K562 (cell line): ENCODE results near the gene ENOSF1. TPM values are rescaled to one million over a fixed set of nuclear protein-coding genes. Genes with fewer than 3 reads are reported as not detected.

ENCODE experiments used
- ATAC-seq: fragments of 200-7000 bp; cut with Tn5 transposase; 3 replicates; pipeline ENCODE4 v1.9.1; 2020; ENCODE audit warnings: moderate library complexity
- BruUV-seq: library from RNA; stranded (reverse); fragments of 400-500 nt; replicated peaks from 2 replicates; lab custom pipeline; 2021; lab: Mats Ljungman, UMichigan
- CTCF ChIA-PET: fragments of 300-600 bp; formaldehyde crosslinking; extraction: SDS; loops from one replicate; lab custom pipeline; 2021; ENCODE audit warnings: low intra/inter-chr PET ratio; lab: Yijun Ruan, JAX
- POLR2A ChIA-PET: fragments of 300-600, 350-650 bp; sonication (Branson Sonifier 250); formaldehyde crosslinking; extraction: SDS; loops from one replicate; lab custom pipeline; 2021; ENCODE audit warnings: antibody characterized with exemption, inconsistent platforms; lab: Yijun Ruan, JAX
- DNase-seq, 4 experiments: peaks; one replicate each; pipeline versions ENCODE4 v3.0.0 to v3.0.0-alpha.2; 2011 to 2018; ENCODE audit warnings: low spot score in 3 of 4, mixed read lengths in 3 of 4; ENCODE audit errors: extremely low read depth in 1 of 4
- FAIRE-seq: peaks from 2 replicates; lab custom pipeline; 2011; peaks lifted over from hg19 to GRCh38; lab: Jason Lieb, UNC
- H2AFZ ChIP-seq: 2 replicates; pipeline ENCODE4 v1.6.0; 2011; ENCODE audit warnings: low read depth, low read length, control low read depth, inconsistent platforms
- H3K27ac ChIP-seq: fragments of 200-600 bp; 3 replicates; pipeline ENCODE4 v1.8.0; 2011; ENCODE audit warnings: low read depth, mild to moderate bottlenecking, control low read depth, inconsistent platforms, low read length, moderate library complexity, mixed read lengths; ENCODE audit errors: extremely low read depth
- H3K27me3 ChIP-seq, 2 experiments: fragments of 300-600 bp in 1 of 2; 2 replicates in 1 of 2; 3 replicates in 1 of 2; pipeline versions ENCODE4 v1.6.0 to v1.8.0; 2011; ENCODE audit warnings: inconsistent platforms in 2 of 2, low read length in 2 of 2, mild to moderate bottlenecking in 1 of 2, mixed read lengths in 1 of 2, moderate library complexity in 1 of 2; ENCODE audit not compliant: control insufficient read depth in 2 of 2, insufficient read depth in 2 of 2
- H3K36me3 ChIP-seq: fragments of 300-600 bp; 3 replicates; pipeline ENCODE4 v1.8.0; 2011; ENCODE audit warnings: mild to moderate bottlenecking, low read length, inconsistent platforms; ENCODE audit not compliant: control insufficient read depth, insufficient read depth
- H3K4me1 ChIP-seq, 2 experiments: fragments of 200-600 bp in 1 of 2; replicated peaks in 1 of 2; 2 replicates in 1 of 2; 3 replicates in 1 of 2; pipeline versions ENCODE4 v1.5.1 to v1.8.0; 2011; ENCODE audit warnings: inconsistent platforms in 2 of 2, low read length in 2 of 2, mild to moderate bottlenecking in 1 of 2, mixed read lengths in 1 of 2, moderate library complexity in 1 of 2; ENCODE audit not compliant: control insufficient read depth in 2 of 2, insufficient read depth in 2 of 2
- H3K4me2 ChIP-seq: 2 replicates; pipeline ENCODE4 v1.6.1; 2011; ENCODE audit warnings: low read length, control low read depth, inconsistent platforms, mixed read lengths; ENCODE audit not compliant: insufficient read depth
- H3K4me3 ChIP-seq: fragments of 200-600 bp; sonication (generic), shearing (Covaris generic); 2 replicates; pipeline ENCODE4 v1.5.1; 2016; ENCODE audit warnings: control low read depth, inconsistent platforms
- H3K79me2 ChIP-seq: fragments of 200-600 bp; 3 replicates; pipeline ENCODE4 v1.8.0; 2011; ENCODE audit warnings: low read length, inconsistent platforms; ENCODE audit not compliant: control insufficient read depth, insufficient read depth
- H3K9ac ChIP-seq, 2 experiments: 2 replicates each; pipeline versions ENCODE4 v1.6.0 to v1.6.1; 2011; ENCODE audit warnings: low read depth in 2 of 2, low read length in 2 of 2, control low read depth in 1 of 2, inconsistent platforms in 1 of 2, mild to moderate bottlenecking in 1 of 2, mixed read lengths in 1 of 2; ENCODE audit not compliant: insufficient read depth in 1 of 2
- H3K9me1 ChIP-seq: one replicate; pipeline ENCODE4 v1.6.0; 2011; ENCODE audit warnings: inconsistent platforms, mild to moderate bottlenecking, low read length, moderate library complexity; ENCODE audit not compliant: control insufficient read depth, insufficient read depth
- H3K9me3 ChIP-seq: replicated peaks from 2 replicates; pipeline ENCODE4 v1.5.1; 2011; ENCODE audit warnings: low read depth, low read length, inconsistent platforms; ENCODE audit not compliant: control insufficient read depth, insufficient read depth
- H4K20me1 ChIP-seq: replicated peaks from 2 replicates; pipeline ENCODE4 v1.6.1; 2011; ENCODE audit warnings: low read length, inconsistent platforms, mixed read lengths; ENCODE audit not compliant: control insufficient read depth, insufficient read depth
- CEBPB ChIP-seq: fragments of 450-650 bp; IDR thresholded peaks from 2 replicates; pipeline ENCODE4 v1.6.1; 2016; ENCODE audit warnings: missing genetic modification characterization, missing compliant biosample characterization
- CREBBP ChIP-seq: IDR thresholded peaks from one replicate; pipeline ENCODE4 v1.6.1; 2012; ENCODE audit warnings: low read depth, mild to moderate bottlenecking, control low read depth, inconsistent platforms, low read length
- ELF1 ChIP-seq: fragments of 200-800 bp; sonication (Bioruptor generic); IDR thresholded peaks from 2 replicates; pipeline ENCODE4 v1.6.1; 2016; ENCODE audit warnings: missing genetic modification characterization, missing compliant biosample characterization
- FIP1L1 ChIP-seq: fragments of 200-400 bp; formaldehyde crosslinking; IDR thresholded peaks from 2 replicates; pipeline ENCODE4 v1.6.1; 2018; ENCODE audit warnings: mild to moderate bottlenecking, low read depth, low read length; ENCODE audit not compliant: poor library complexity, severe bottlenecking
- GABPB2 ChIP-seq: fragments of 250-450 bp; sonication (Bioruptor Pico); conservative IDR thresholded peaks from 2 replicates; pipeline ENCODE4 v1.5.1; 2021; ENCODE audit warnings: mild to moderate bottlenecking
- HCFC1 ChIP-seq: IDR thresholded peaks from 2 replicates; pipeline ENCODE4 v1.6.1; 2012; ENCODE audit warnings: low read depth, low read length, improper control_type of control experiment
- HMG20A ChIP-seq: fragments of 450-650 bp; formaldehyde crosslinking; conservative IDR thresholded peaks from 2 replicates; pipeline ENCODE4 v1.4.0; 2020; ENCODE audit warnings: mild to moderate bottlenecking, mixed read lengths
- JUND ChIP-seq, 2 experiments: IDR thresholded peaks; 2 replicates in 1 of 2; 3 replicates in 1 of 2; pipeline ENCODE4 v1.6.1; 2011; ENCODE audit warnings: borderline replicate concordance in 2 of 2, low read depth in 2 of 2, low read length in 2 of 2, improper control_type of control experiment in 1 of 2, missing biosample characterization in 1 of 2, missing genetic modification characterization in 1 of 2, missing genetic modification reagents in 1 of 2
- MTA3 ChIP-seq: fragments of 450-650 bp; formaldehyde crosslinking; IDR thresholded peaks from 2 replicates; pipeline ENCODE4 v1.6.1; 2017; ENCODE audit warnings: mild to moderate bottlenecking, borderline replicate concordance
- TCF7L2 ChIP-seq: fragments of 150-350 bp; IDR thresholded peaks from 2 replicates; pipeline ENCODE4 v1.6.1; 2016; ENCODE audit warnings: low read depth, mild to moderate bottlenecking, low read length, moderate library complexity
- ZNF174 ChIP-seq: fragments of 250-450 bp; sonication (Bioruptor Pico); IDR thresholded peaks from 2 replicates; pipeline ENCODE4 v1.4.0; 2020; ENCODE audit warnings: mild to moderate bottlenecking
- ZNF212 ChIP-seq: fragments of 450-650 bp; formaldehyde crosslinking; IDR thresholded peaks from 2 replicates; pipeline ENCODE4 v1.4.0; 2020; ENCODE audit warnings: mild to moderate bottlenecking
- ZNF224 ChIP-seq: sonication (generic); formaldehyde crosslinking; IDR thresholded peaks from 2 replicates; pipeline ENCODE4 v1.8.0; 2022; ENCODE audit warnings: mild to moderate bottlenecking, missing genetic modification reagents
- ZNF324 ChIP-seq: fragments of 250-450 bp; sonication (Bioruptor Pico); IDR thresholded peaks from 2 replicates; pipeline ENCODE4 v1.4.0; 2020; ENCODE audit warnings: mild to moderate bottlenecking
- ZNF766 ChIP-seq: fragments of 200-800 bp; sonication (Bioruptor generic); conservative IDR thresholded peaks from 2 replicates; pipeline ENCODE4 v1.6.1; 2016; ENCODE audit warnings: missing genetic modification characterization, missing compliant biosample characterization
- ZNF77 ChIP-seq: fragments of 250-450 bp; sonication (Bioruptor Pico); IDR thresholded peaks from 2 replicates; pipeline ENCODE4 v1.5.0; 2020
- ZSCAN29 ChIP-seq: fragments of 450-650 bp; IDR thresholded peaks from 2 replicates; pipeline ENCODE4 v1.6.1; 2017
- WGBS: fragments of 100-300 bp; shearing (Covaris generic); methylation state at CpG from one replicate; pipeline ENCODE4 v1.1.6; 2016; ENCODE audit warnings: low coverage, mixed read lengths; ENCODE audit not compliant: insufficient coverage; ENCODE audit errors: missing lambda C conversion rate; 5-methylcytosine and 5-hydroxymethylcytosine counted together
- in situ Hi-C: fragments of 300-500 bp; cut with MboI; formaldehyde crosslinking; loops from 4 replicates; pipeline ENCODE4 v1.15.0; 2018; ENCODE audit warnings: inconsistent platforms, mixed read lengths
- intact Hi-C: fragments of 100-400 bp; cut with micrococcal nuclease; formaldehyde crosslinking; loops from 2 replicates; pipeline ENCODE4 v1.14.2; 2022
- polyA plus RNA-seq, 8 experiments: library from polyadenylated mRNA; depleted of rRNA in 4 of 8; stranded (reverse) in 5 of 8; unstranded in 3 of 8; fragments of >200 nt; fragmentation: Nextera tagmentation in 2 of 8; fragmentation: Illumina TruSeq in 1 of 8; extraction: Ambion mirVana in 2 of 8; extraction: Trizol in 1 of 8; gene quantifications; 2 replicates each; pipeline versions ENCODE4 v1.2.1 to v1.2.3, GENCODE V29; 2011 to 2014; ENCODE audit warnings: inconsistent platforms in 1 of 8, missing spikeins in 1 of 8
- total RNA-seq, 7 experiments: library from RNA; depleted of rRNA in 6 of 7; stranded (reverse); fragments of >200 nt in 6 of 7; fragmentation: Illumina TruSeq in 2 of 7; extraction: Trizol in 2 of 7; gene quantifications; 2 replicates each; pipeline versions ENCODE4 v1.2.1 to v1.2.3, GENCODE V29; 2011 to 2021; ENCODE audit warnings: low replicate concordance in 1 of 7
- TF ChIP-seq, protein P1 (sequence below): fragments of 250-450 bp; sonication (Bioruptor Pico); IDR thresholded peaks from 2 replicates; pipeline ENCODE4 v1.8.0; 2021; ENCODE audit warnings: moderate library complexity, mild to moderate bottlenecking, inconsistent platforms
- TF ChIP-seq, protein P2 (sequence below), 3 experiments: fragments of 200-800 bp in 1 of 3; sonication (Bioruptor generic) in 1 of 3; sonication (generic) in 1 of 3; formaldehyde crosslinking in 1 of 3; IDR thresholded peaks; 2 replicates each; pipeline versions ENCODE4 v1.6.1 to v1.8.0; 2016 to 2022; ENCODE audit warnings: mild to moderate bottlenecking in 2 of 3, missing compliant biosample characterization in 2 of 3, missing genetic modification characterization in 2 of 3, missing genetic modification reagents in 1 of 3

ENOSF1 gene
- total and polyA plus RNA-seq, 9 of the 15 experiments (the other 6 are each of a cell fraction or from before 2014, with no cell fraction given) = 15.5 to 66.4 (median 46.5) TPM

DNA sequence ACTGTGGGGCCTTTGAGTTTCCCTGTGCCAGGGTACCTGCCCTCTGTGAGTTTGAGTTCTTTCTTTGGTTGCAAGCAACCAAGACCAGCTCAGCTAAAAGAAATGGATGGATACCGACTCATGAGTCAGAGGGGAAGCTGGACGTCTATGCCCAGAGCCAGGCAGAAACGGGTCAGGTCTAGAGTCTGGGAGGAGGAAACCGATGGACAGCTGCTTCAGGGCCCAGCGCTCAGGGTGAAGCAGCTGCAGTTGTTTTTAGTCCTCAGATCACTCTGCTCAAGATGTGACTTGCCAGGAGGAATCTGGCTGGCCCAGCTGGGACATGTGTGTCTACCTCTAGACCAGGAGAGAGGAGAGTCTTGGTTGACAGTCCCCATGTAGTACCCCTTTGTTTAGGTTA lies 65.1 kb downstream of the ENOSF1 start:
- Histone ChIP-seq H3K4me1 (peaks cover 2 to 13% of the 10 kb centered on the region in 2 experiments; a peak in 4 of 5 replicates), H3K79me2 (no peaks in the 10 kb centered on the region), H3K27me3 (no peaks in the 10 kb centered on the region), H3K9me3 (no peaks in the 10 kb centered on the region), H2AFZ (no peak overlapping the region), H3K9ac (no peak overlapping the region), H3K27ac (no peak overlapping the region), H3K36me3 (no peaks in the 10 kb centered on the region), H3K4me2 (no peak overlapping the region), H3K4me3 (no peak overlapping the region), H4K20me1 (no peaks in the 10 kb centered on the region), H3K9me1 (no peaks in the 10 kb centered on the region)
- 46% methylated on average over 5 of the region's 5 CpGs for WGBS
- no peak for FAIRE-seq
- ATAC-seq = peak; percentile 11
- POLR2A ChIA-PET = interaction anchor here (1.3 kb wide), 1 partner anchor 23 kb away, joined by 4 read pairs; no protein-coding TSS in a partner anchor
- DNase-seq = no peak
- no TSS peak for BruUV-seq
- in situ Hi-C loops = no loop called here
- CTCF ChIA-PET = no interaction called here
- TF ChIP-seq ZNF77 (CRISPR knock-in tag) (no peak), MTA3 (no peak), ZSCAN29 (no peak), ZNF766 (CRISPR knock-in tag) (no peak), ZNF224 (no peak), CEBPB (tag) (no peak), HMG20A (CRISPR knock-in tag) (no peak), CREBBP (no peak), FIP1L1 (no peak), ZNF174 (CRISPR knock-in tag) (no peak), TCF7L2 (no peak), ELF1 (tag) (no peak), ZNF324 (CRISPR knock-in tag) (no peak), JUND (IDR thresholded peaks at IDR 0.05; ENCODE audit: borderline replicate concordance, low read depth, low read length) (no peak), JUND (tag; IDR thresholded peaks at IDR 0.05; ENCODE audit: borderline replicate concordance, low read depth, low read length) (no peak), ZNF212 (CRISPR knock-in tag) (no peak), HCFC1 (no peak), GABPB2 (CRISPR knock-in tag) (no peak)
- TF ChIP-seq, protein P1, sequence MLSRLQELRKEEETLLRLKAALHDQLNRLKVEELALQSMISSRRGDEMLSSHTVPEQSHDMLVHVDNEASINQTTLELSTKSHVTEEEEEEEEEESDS = no peak
- TF ChIP-seq, protein P2, sequence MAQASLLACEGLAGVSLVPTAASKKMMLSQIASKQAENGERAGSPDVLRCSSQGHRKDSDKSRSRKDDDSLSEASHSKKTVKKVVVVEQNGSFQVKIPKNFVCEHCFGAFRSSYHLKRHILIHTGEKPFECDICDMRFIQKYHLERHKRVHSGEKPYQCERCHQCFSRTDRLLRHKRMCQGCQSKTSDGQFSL (CRISPR knock-in tag; IDR thresholded peaks at IDR 0.05) = no peak
- TF ChIP-seq, protein P2 (tag; IDR thresholded peaks at IDR 0.05) = no peak
- intact Hi-C loops = no loop called here
